Measurements from ENCODE around the gene P2RY2.
A peak's percentile ranks its signal among the peaks of the same experiment; 100 is the strongest.

Gene P2RY2

GRCh38 chr11:73218106-73218829, at the start of gene P2RY2:
TSS of gene P2RY2 (plus strand) at chr11:73218281. CDS start at chr11:73234160, 15,879 bp downstream.
- no peak for DNase-seq

- DNase-seq, result no peak
Measured at GRCh38 chr11:73168925-73169579, 49.0 kb upstream of the P2RY2 start.

GRCh38 chr11:73170140-73170539, 47.9 kb upstream of the P2RY2 start:
- DNase-seq, result no peak

GRCh38 chr11:73171436-73172161, 46.5 kb upstream of the P2RY2 start:
- no peak for DNase-seq

- DNase-seq, result no peak
Measured at GRCh38 chr11:73172992-73173656, 45.0 kb upstream of the P2RY2 start.

- DNase-seq, result no peak
Measured at GRCh38 chr11:73173755-73174494, 44.2 kb upstream of the P2RY2 start.

- DNase-seq, result no peak
Measured at GRCh38 chr11:73174495-73174791, 43.6 kb upstream of the P2RY2 start.

- no peak for DNase-seq
Measured at GRCh38 chr11:73175551-73176144, 42.4 kb upstream of the P2RY2 start.

- DNase-seq, result no peak
Measured at GRCh38 chr11:73176145-73176873, 41.8 kb upstream of the P2RY2 start.

GRCh38 chr11:73176874-73177155, 41.3 kb upstream of the P2RY2 start:
- no peak for DNase-seq

- DNase-seq, result no peak
Measured at GRCh38 chr11:73177380-73177777, 40.7 kb upstream of the P2RY2 start.

GRCh38 chr11:73177778-73178539, 40.1 kb upstream of the P2RY2 start:
- peak; percentile 57 for DNase-seq

GRCh38 chr11:73178681-73179080, 39.4 kb upstream of the P2RY2 start:
- no peak for DNase-seq

- DNase-seq, result no peak
Measured at GRCh38 chr11:73182824-73183321, 35.2 kb upstream of the P2RY2 start.

- peak; percentile 34 for DNase-seq
Measured at GRCh38 chr11:73184953-73185671, 33.0 kb upstream of the P2RY2 start.

GRCh38 chr11:73185680-73186293, 32.3 kb upstream of the P2RY2 start:
- no peak for DNase-seq

- DNase-seq, result no peak
Measured at GRCh38 chr11:73186294-73186850, 31.7 kb upstream of the P2RY2 start.

- no peak for DNase-seq
Measured at GRCh38 chr11:73186886-73187285, 31.2 kb upstream of the P2RY2 start.

- no peak for DNase-seq
Measured at GRCh38 chr11:73187854-73188253, 30.2 kb upstream of the P2RY2 start.

Data from NCI-H1105 (cell line).